ENCODE data around the gene IGDCC3.
A peak's percentile ranks its signal among the peaks of the same experiment; 100 is the strongest.

IGDCC3 gene

GRCh38 chr15:65410036-65410435 lies 32.2 kb upstream of the IGDCC3 start:
- no peak for TF ChIP-seq FOXP2 (optimal IDR thresholded peaks at IDR 0.05; ENCODE audit: control extremely low read depth, extremely low read length, insufficient read depth)
- no peak for TF ChIP-seq EZH2 (IDR thresholded peaks at IDR 0.05)
- no peak for TF ChIP-seq POLR2AphosphoS5 (IDR thresholded peaks at IDR 0.05; ENCODE audit: borderline replicate concordance, low read depth, low read length)
- no peak overlapping the region for H3K9ac ChIP-seq (ENCODE audit: insufficient read length)
- H3K4me3 ChIP-seq, result no peak overlapping the region
- H3K9me3 ChIP-seq (ENCODE audit: low read depth, low read length), result no peaks in the 10 kb centered on the region
- DNase-seq (ENCODE audit: low read depth, low spot score), result no peak
- H3K36me3 ChIP-seq (ENCODE audit: insufficient read depth, low read length), result no peaks in the 10 kb centered on the region
- no peak overlapping the region for H3K27ac ChIP-seq

- Histone ChIP-seq H3K9ac (ENCODE audit: insufficient read length) (no peak overlapping the region), H3K4me3 (no peak overlapping the region), H3K36me3 (ENCODE audit: insufficient read depth, low read length) (no peaks in the 10 kb centered on the region), H3K9me3 (ENCODE audit: low read depth, low read length) (no peaks in the 10 kb centered on the region), H3K27ac (no peak overlapping the region)
- TF ChIP-seq POLR2AphosphoS5 (IDR thresholded peaks at IDR 0.05; ENCODE audit: borderline replicate concordance, low read depth, low read length) (no peak), FOXP2 (optimal IDR thresholded peaks at IDR 0.05; ENCODE audit: control extremely low read depth, extremely low read length, insufficient read depth) (no peak), EZH2 (IDR thresholded peaks at IDR 0.05) (no peak)
- DNase-seq (ENCODE audit: low read depth, low spot score), result no peak
These were observed 31.3 kb upstream of the IGDCC3 start for GRCh38 chr15:65409036-65409631.

- Histone ChIP-seq H3K4me3 (no peak overlapping the region), H3K9me3 (ENCODE audit: low read depth, low read length) (no peaks in the 10 kb centered on the region), H3K36me3 (ENCODE audit: insufficient read depth, low read length) (no peaks in the 10 kb centered on the region), H3K9ac (ENCODE audit: insufficient read length) (no peak overlapping the region), H3K27ac (peak overlapping the region; percentile 39; the same call in 1 of the 2 replicates)
- no peak for DNase-seq (ENCODE audit: low read depth, low spot score)
- TF ChIP-seq EZH2 (IDR thresholded peaks at IDR 0.05) (no peak), POLR2AphosphoS5 (IDR thresholded peaks at IDR 0.05; ENCODE audit: borderline replicate concordance, low read depth, low read length) (no peak), FOXP2 (optimal IDR thresholded peaks at IDR 0.05; ENCODE audit: control extremely low read depth, extremely low read length, insufficient read depth) (no peak)
These were observed 30.7 kb upstream of the IGDCC3 start for GRCh38 chr15:65408324-65409035.

- H3K27ac ChIP-seq, result no peak overlapping the region
- no peak for DNase-seq (ENCODE audit: low read depth, low spot score)
- no peak for TF ChIP-seq POLR2AphosphoS5 (IDR thresholded peaks at IDR 0.05; ENCODE audit: borderline replicate concordance, low read depth, low read length)
- TF ChIP-seq FOXP2 (optimal IDR thresholded peaks at IDR 0.05; ENCODE audit: control extremely low read depth, extremely low read length, insufficient read depth), result no peak
- TF ChIP-seq EZH2 (IDR thresholded peaks at IDR 0.05), result no peak
- H3K9me3 ChIP-seq (ENCODE audit: low read depth, low read length), result no peaks in the 10 kb centered on the region
- no peak overlapping the region for H3K9ac ChIP-seq (ENCODE audit: insufficient read length)
- H3K4me3 ChIP-seq, result no peak overlapping the region
- H3K36me3 ChIP-seq (ENCODE audit: insufficient read depth, low read length), result no peaks in the 10 kb centered on the region
These were observed 28.7 kb upstream of the IGDCC3 start for GRCh38 chr15:65406424-65407000.

- Histone ChIP-seq H3K9me3 (ENCODE audit: low read depth, low read length) (no peaks in the 10 kb centered on the region), H3K27ac (peak overlapping the region; percentile 53), H3K4me3 (no peak overlapping the region), H3K36me3 (ENCODE audit: insufficient read depth, low read length) (no peaks in the 10 kb centered on the region), H3K9ac (ENCODE audit: insufficient read length) (no peak overlapping the region)
- TF ChIP-seq FOXP2 (optimal IDR thresholded peaks at IDR 0.05; ENCODE audit: control extremely low read depth, extremely low read length, insufficient read depth) (no peak), POLR2AphosphoS5 (IDR thresholded peaks at IDR 0.05; ENCODE audit: borderline replicate concordance, low read depth, low read length) (no peak), EZH2 (IDR thresholded peaks at IDR 0.05) (no peak)
- DNase-seq (ENCODE audit: low read depth, low spot score), result no peak
These were observed 28.1 kb upstream of the IGDCC3 start for GRCh38 chr15:65405791-65406423.

GRCh38 chr15:65404186-65404872 lies 26.5 kb upstream of the IGDCC3 start:
- Histone ChIP-seq H3K9me3 (ENCODE audit: low read depth, low read length) (no peaks in the 10 kb centered on the region), H3K9ac (ENCODE audit: insufficient read length) (no peak overlapping the region), H3K27ac (no peak overlapping the region), H3K4me3 (no peak overlapping the region), H3K36me3 (ENCODE audit: insufficient read depth, low read length) (no peaks in the 10 kb centered on the region)
- no peak for DNase-seq (ENCODE audit: low read depth, low spot score)
- TF ChIP-seq EZH2 (IDR thresholded peaks at IDR 0.05) (no peak), FOXP2 (optimal IDR thresholded peaks at IDR 0.05; ENCODE audit: control extremely low read depth, extremely low read length, insufficient read depth) (no peak), POLR2AphosphoS5 (IDR thresholded peaks at IDR 0.05; ENCODE audit: borderline replicate concordance, low read depth, low read length) (no peak)

- H3K9me3 ChIP-seq (ENCODE audit: low read depth, low read length), result no peaks in the 10 kb centered on the region
- H3K36me3 ChIP-seq (ENCODE audit: insufficient read depth, low read length), result no peaks in the 10 kb centered on the region
- H3K4me3 ChIP-seq, result no peak overlapping the region
- no peak overlapping the region for H3K9ac ChIP-seq (ENCODE audit: insufficient read length)
- no peak for TF ChIP-seq FOXP2 (optimal IDR thresholded peaks at IDR 0.05; ENCODE audit: control extremely low read depth, extremely low read length, insufficient read depth)
- TF ChIP-seq POLR2AphosphoS5 (IDR thresholded peaks at IDR 0.05; ENCODE audit: borderline replicate concordance, low read depth, low read length), result no peak
- TF ChIP-seq EZH2 (IDR thresholded peaks at IDR 0.05), result no peak
- no peak overlapping the region for H3K27ac ChIP-seq
- no peak for DNase-seq (ENCODE audit: low read depth, low spot score)
These were observed 25.2 kb upstream of the IGDCC3 start for GRCh38 chr15:65402961-65403360.

Data from SK-N-MC (cell line).